Right forelimb (tissue), 1 donor: ENCODE data around the gene EMID1.

ENCODE experiments used
- DNase-seq: peaks from one replicate; pipeline ENCODE4 v3.0.0-alpha.2; 2018

EMID1 gene

GRCh38 chr22:29298641-29299040 is 92.9 kb downstream of the EMID1 start:
- DNase-seq, result no peak

- no peak for DNase-seq
Observed at GRCh38 chr22:29299136-29299900, 93.6 kb downstream of the EMID1 start.

GRCh38 chr22:29300467-29300806 is 94.7 kb downstream of the EMID1 start:
- no peak for DNase-seq

- DNase-seq, result no peak
Observed at GRCh38 chr22:29300807-29301601, 95.3 kb downstream of the EMID1 start.

GRCh38 chr22:29301716-29302401 is 96.2 kb downstream of the EMID1 start:
- DNase-seq, result no peak

GRCh38 chr22:29302402-29302680 is 96.6 kb downstream of the EMID1 start:
- DNase-seq, result no peak

- DNase-seq, result no peak
Observed at GRCh38 chr22:29302681-29303465, 97.2 kb downstream of the EMID1 start.

- DNase-seq, result no peak
Observed at GRCh38 chr22:29305836-29306174, 100.1 kb downstream of the EMID1 start.

GRCh38 chr22:29306175-29306834 is 100.6 kb downstream of the EMID1 start, which contains the start of gene GAS2L1:
GAS2L1 (plus strand) TSS chr22:29306650; CDS start chr22:29308106, 1,456 bp downstream.
- DNase-seq, result peak; percentile 91

GRCh38 chr22:29306835-29307595 is 101.3 kb downstream of the EMID1 start:
- DNase-seq, result peak; percentile 88

GRCh38 chr22:29307596-29308147 is 102.0 kb downstream of the EMID1 start:
- no peak for DNase-seq

GRCh38 chr22:29308148-29308790 is 102.6 kb downstream of the EMID1 start:
- no peak for DNase-seq

GRCh38 chr22:29308791-29309262 is 103.1 kb downstream of the EMID1 start:
- DNase-seq, result no peak
